Measurements from ENCODE around the gene XPO6. TPM values are rescaled to one million over a fixed set of nuclear protein-coding genes. Genes with fewer than 3 reads are reported as not detected.

Gene XPO6
- total RNA-seq, 1 experiment from 2014 or later, result 106 TPM

- no peak overlapping the region for H3K4me3 ChIP-seq (ENCODE audit: low read length)
- no TSS peak for BruUV-seq (replicated peaks)
Measured at GRCh38 chr16:28085389-28086171, 126.2 kb downstream of the XPO6 start.

DNA sequence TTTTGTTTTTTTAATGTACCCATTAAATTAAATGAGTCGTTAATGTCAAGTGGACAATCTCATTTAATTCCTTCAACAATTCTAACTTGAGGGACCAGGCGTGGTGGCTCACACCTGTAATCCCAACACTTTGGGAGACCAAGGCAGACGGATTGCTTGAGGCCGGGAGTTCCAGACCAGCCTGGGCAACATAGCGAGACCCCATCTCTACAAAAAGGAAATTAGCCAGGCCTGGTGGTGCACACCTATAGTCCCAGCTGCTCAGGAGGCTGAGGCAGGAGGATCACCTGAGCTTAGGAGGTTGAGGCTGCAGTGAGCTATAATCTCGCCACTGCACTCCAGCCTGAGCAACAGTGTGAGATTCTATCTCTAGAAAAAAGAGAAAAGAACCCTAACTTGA is 127.6 kb downstream of the XPO6 start:
- intact Hi-C loops (cut with micrococcal nuclease), result no loop called here
- CTCF ChIA-PET, result no interaction called here
- no TSS peak for BruUV-seq (replicated peaks)

More at GRCh38 chr16:28085389-28086171, 126.2 kb downstream of the XPO6 start:
- TF ChIP-seq EZH2phosphoT487 (IDR thresholded peaks at IDR 0.05; ENCODE audit: borderline replicate concordance, low read length) (no peak), EZH2 (IDR thresholded peaks at IDR 0.05; ENCODE audit: low read length, unreplicated experiment) (no peak), CTCF (conservative IDR thresholded peaks at IDR 0.05; ENCODE audit: low read depth, low read length) (no peak)
- DNase-seq, result no peak
- CTCF ChIA-PET, result no interaction called here
- POLR2A ChIA-PET (ENCODE audit: unreplicated experiment), result no interaction called here
- intact Hi-C loops (cut with micrococcal nuclease), result no loop called here
- Histone ChIP-seq H3K27me3 (ENCODE audit: low read length) (no peaks in the 10 kb centered on the region), H2AFZ (ENCODE audit: low read length) (no peak overlapping the region), H3K9ac (ENCODE audit: low read length) (no peak overlapping the region), H3K36me3 (ENCODE audit: low read depth, low read length) (no peaks in the 10 kb centered on the region), H3K27ac (ENCODE audit: low read length) (no peak overlapping the region), H3K79me2 (ENCODE audit: low read length) (no peaks in the 10 kb centered on the region), H4K20me1 (ENCODE audit: low read length) (no peaks in the 10 kb centered on the region), H3K9me3 (ENCODE audit: low read length) (no peaks in the 10 kb centered on the region), H3K4me2 (ENCODE audit: low read length) (no peak overlapping the region), H3K9me2 (replicated peaks; ENCODE audit: low read length) (no peaks in the 10 kb centered on the region), H3F3A (ENCODE audit: low read length, unreplicated experiment) (no peaks in the 10 kb centered on the region), H3K4me1 (ENCODE audit: insufficient read depth, low read length) (no peaks in the 10 kb centered on the region)
- no peak for ATAC-seq

More for the DNA sequence above, 127.6 kb downstream of the XPO6 start:
- Histone ChIP-seq H3K9me2 (replicated peaks; ENCODE audit: low read length) (no peaks in the 10 kb centered on the region), H3K27ac (ENCODE audit: low read length) (no peak overlapping the region), H2AFZ (ENCODE audit: low read length) (no peak overlapping the region), H3K4me1 (ENCODE audit: insufficient read depth, low read length) (no peaks in the 10 kb centered on the region), H3K36me3 (ENCODE audit: low read depth, low read length) (no peaks in the 10 kb centered on the region), H3K4me2 (ENCODE audit: low read length) (no peak overlapping the region), H4K20me1 (ENCODE audit: low read length) (no peaks in the 10 kb centered on the region), H3K9me3 (ENCODE audit: low read length) (no peaks in the 10 kb centered on the region), H3K79me2 (ENCODE audit: low read length) (no peaks in the 10 kb centered on the region), H3K27me3 (ENCODE audit: low read length) (no peaks in the 10 kb centered on the region), H3K9ac (ENCODE audit: low read length) (no peak overlapping the region), H3F3A (ENCODE audit: low read length, unreplicated experiment) (no peaks in the 10 kb centered on the region), H3K4me3 (ENCODE audit: low read length) (no peak overlapping the region)
- DNase-seq (no peak), ATAC-seq (no peak)
- TF ChIP-seq EZH2phosphoT487 (IDR thresholded peaks at IDR 0.05; ENCODE audit: borderline replicate concordance, low read length) (no peak), EZH2 (IDR thresholded peaks at IDR 0.05; ENCODE audit: low read length, unreplicated experiment) (no peak), CTCF (conservative IDR thresholded peaks at IDR 0.05; ENCODE audit: low read depth, low read length) (no peak)
- POLR2A ChIA-PET (ENCODE audit: unreplicated experiment), result no interaction called here

Measured in PC-3 (cell line).